Cardiac ventricle fibroblast (primary cell): Measurements from ENCODE around the gene CTTNBP2. TPM values are rescaled to one million over a fixed set of nuclear protein-coding genes. Genes with fewer than 3 reads are reported as not detected.

ENCODE experiments used
- total RNA-seq: library from RNA; depleted of rRNA; stranded (reverse); fragments of >200 nt; gene quantifications from 2 replicates; pipeline ENCODE4 v1.2.3, GENCODE V29; 2015

The CTTNBP2 gene
- total RNA-seq: 0.15 and 0.37 TPM in 2 replicates

DNA sequence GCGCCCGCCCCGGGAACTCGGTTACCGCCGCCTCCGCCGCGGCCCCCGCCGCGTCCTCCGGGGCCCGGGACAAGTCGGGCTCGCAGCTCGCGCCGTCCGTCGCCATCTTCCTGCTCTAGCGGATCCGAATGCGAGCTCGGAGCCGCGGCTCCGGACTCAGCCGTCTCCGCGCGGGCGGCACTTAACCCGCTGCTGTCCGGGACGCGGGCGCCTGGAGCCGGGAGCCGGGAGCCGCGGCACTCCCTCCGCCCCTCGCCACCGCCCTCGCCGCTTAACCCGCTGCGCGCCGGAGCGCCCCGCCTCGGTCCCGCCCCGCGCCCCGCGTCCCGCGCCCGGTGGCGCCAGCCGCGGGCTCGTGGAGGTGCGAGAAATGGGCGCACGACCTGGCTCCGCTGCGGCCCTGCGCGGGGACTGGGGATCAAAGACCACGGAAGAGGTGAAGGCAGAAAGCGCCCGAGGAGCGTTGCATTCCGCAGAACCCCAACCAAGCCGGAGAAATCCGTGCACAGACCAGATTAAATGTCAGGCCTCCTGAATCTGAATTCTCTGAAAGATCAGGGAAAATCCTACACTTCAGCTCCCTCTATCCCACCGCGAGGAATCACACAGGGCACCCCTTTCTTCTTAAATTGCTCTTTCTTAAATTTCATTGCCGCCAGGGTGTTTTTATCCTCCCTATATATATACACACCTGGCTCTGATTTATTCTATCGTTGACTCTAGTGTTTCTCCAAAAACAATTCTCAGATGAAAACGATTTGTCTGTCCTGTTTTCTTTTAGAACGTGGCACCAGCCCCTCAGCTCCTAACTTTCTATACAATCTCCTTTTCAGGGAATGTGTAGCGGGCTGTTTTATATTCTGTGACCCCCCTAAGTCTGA, at the start of gene CTTNBP2:
TSS of gene CTTNBP2 (minus strand) at position 132 of the 881 bp plus-strand sequence. CDS start at position 106, 26 bp downstream.

